A549 (cell line): ENCODE measurements around the gene TEX36. TPM values are rescaled to one million over a fixed set of nuclear protein-coding genes. Genes with fewer than 3 reads are reported as not detected.
A peak's percentile ranks its signal among the peaks of the same experiment; 100 is the strongest.

ENCODE experiments used
- ATAC-seq, 2 experiments: fragments of 200-7000 bp in 1 of 2; fragments of >200 bp in 1 of 2; cut with Nextera tagmentation in 1 of 2; cut with Tn5 transposase in 1 of 2; 3 replicates each; pipeline versions ENCODE4 v1.8.0 to v1.9.1; 2018 to 2020; ENCODE audit warnings: mild to moderate bottlenecking in 1 of 2, moderate library complexity in 1 of 2
- CTCF ChIA-PET: fragments of 300-600 bp; sonication (Branson Sonifier 250); formaldehyde crosslinking; extraction: SDS; loops from one replicate; lab custom pipeline; 2021; ENCODE audit warnings: antibody characterized with exemption, inconsistent platforms; lab: Yijun Ruan, JAX
- POLR2A ChIA-PET: fragments of 350-600 bp; formaldehyde crosslinking; extraction: SDS; loops from one replicate; lab custom pipeline; 2021; ENCODE audit warnings: antibody characterized with exemption, inconsistent platforms; lab: Yijun Ruan, JAX
- DNase-seq, 2 experiments: peaks; one replicate each; pipeline versions ENCODE4 v3.0.0 to v3.0.0-alpha.2; 2011 to 2016; ENCODE audit warnings: low read depth in 1 of 2, low spot score in 1 of 2
- FAIRE-seq: peaks from 2 replicates; lab custom pipeline; 2011; peaks lifted over from hg19 to GRCh38; lab: Jason Lieb, UNC
- H3K27ac ChIP-seq, 2 experiments: fragments of >200 bp; sonication (Bioruptor Twin); formaldehyde crosslinking; 3 replicates each; pipeline ENCODE4 v1.5.1; 2016 to 2017
- H3K4me1 ChIP-seq: fragments of >200 bp; sonication (Bioruptor Twin); formaldehyde crosslinking; 3 replicates; pipeline ENCODE4 v1.6.1; 2016
- H3K4me2 ChIP-seq: fragments of >200 bp; sonication (Bioruptor Twin); formaldehyde crosslinking; 3 replicates; pipeline ENCODE4 v1.6.1; 2016
- H3K4me3 ChIP-seq: fragments of >200 bp; sonication (Bioruptor Twin); formaldehyde crosslinking; 3 replicates; pipeline ENCODE4 v1.5.1; 2016
- H3K9me3 ChIP-seq: fragments of >200 bp; sonication (Bioruptor Twin); formaldehyde crosslinking; 3 replicates; pipeline ENCODE4 v1.6.1; 2016
- ATOH8 ChIP-seq: fragments of 250-450 bp; sonication (Bioruptor Pico); IDR thresholded peaks from 2 replicates; pipeline ENCODE4 v1.5.0; 2020; ENCODE audit warnings: low read depth, mild to moderate bottlenecking, moderate library complexity
- CBX8 ChIP-seq: fragments of 200-600 bp; sonication (generic); IDR thresholded peaks from 2 replicates; pipeline ENCODE4 v1.6.1; 2016
- CHD4 ChIP-seq: fragments of 200-600 bp; sonication (generic); IDR thresholded peaks from 2 replicates; pipeline ENCODE4 v1.6.1; 2016; ENCODE audit warnings: antibody characterized with exemption, mild to moderate bottlenecking, borderline replicate concordance
- E2F6 ChIP-seq: IDR thresholded peaks from 2 replicates; pipeline ENCODE4 v1.6.1; 2012; ENCODE audit warnings: low read depth, borderline replicate concordance
- EHF ChIP-seq: fragments of 250-450 bp; sonication (Bioruptor Pico); IDR thresholded peaks from 2 replicates; pipeline ENCODE4 v1.5.0; 2020; ENCODE audit warnings: mild to moderate bottlenecking
- EHMT2 ChIP-seq: fragments of 200-600 bp; sonication (generic); IDR thresholded peaks from 2 replicates; pipeline ENCODE4 v1.6.1; 2016; ENCODE audit warnings: antibody characterized with exemption, low read depth, mild to moderate bottlenecking, moderate library complexity
- EP300 ChIP-seq, 2 experiments: fragments of >200 bp; sonication (Bioruptor Twin); formaldehyde crosslinking; IDR thresholded peaks; 2 replicates in 1 of 2; 3 replicates in 1 of 2; pipeline ENCODE4 v1.6.1; 2016 to 2017
- FOSB ChIP-seq: fragments of 250-450 bp; sonication (Bioruptor Pico); IDR thresholded peaks from 2 replicates; pipeline ENCODE4 v1.5.0; 2020; ENCODE audit warnings: mild to moderate bottlenecking, moderate library complexity
- FOSL2 ChIP-seq, 2 experiments: fragments of 450-650 bp in 1 of 2; fragments of >200 bp in 1 of 2; sonication (Bioruptor Twin) in 1 of 2; formaldehyde crosslinking; IDR thresholded peaks; 2 replicates each; pipeline versions ENCODE4 v1.5.0 to v1.6.1; 2016 to 2020; ENCODE audit warnings: mild to moderate bottlenecking in 1 of 2, moderate library complexity in 1 of 2
- HEYL ChIP-seq: fragments of 250-450 bp; sonication (Bioruptor Pico); IDR thresholded peaks from 2 replicates; pipeline ENCODE4 v1.8.0; 2021; ENCODE audit warnings: mild to moderate bottlenecking, moderate library complexity
- HOXA7 ChIP-seq: fragments of 250-450 bp; sonication (Bioruptor Pico); IDR thresholded peaks from 2 replicates; pipeline ENCODE4 v1.5.0; 2020; ENCODE audit warnings: mild to moderate bottlenecking, moderate library complexity
- HOXB13 ChIP-seq: fragments of 250-450 bp; sonication (Bioruptor Pico); IDR thresholded peaks from 2 replicates; pipeline ENCODE4 v1.5.0; 2020; ENCODE audit warnings: low read depth, mild to moderate bottlenecking, moderate library complexity
- KDM1A ChIP-seq: fragments of 200-600 bp; sonication (generic); IDR thresholded peaks from 2 replicates; pipeline ENCODE4 v1.6.1; 2016; ENCODE audit warnings: low read depth, mild to moderate bottlenecking
- MAZ ChIP-seq: fragments of 150-350 bp; IDR thresholded peaks from 2 replicates; pipeline ENCODE4 v1.6.1; 2014; ENCODE audit warnings: antibody characterized with exemption, low read depth, low read length, borderline replicate concordance
- NPAS2 ChIP-seq: fragments of 250-450 bp; sonication (Bioruptor Pico); IDR thresholded peaks from 2 replicates; pipeline ENCODE4 v1.8.0; 2022; ENCODE audit warnings: mild to moderate bottlenecking, moderate library complexity, borderline replicate concordance
- PHF8 ChIP-seq: fragments of 200-600 bp; sonication (generic); IDR thresholded peaks from 2 replicates; pipeline ENCODE4 v1.6.1; 2016; ENCODE audit warnings: low read depth, mild to moderate bottlenecking, antibody characterized with exemption, moderate library complexity, borderline replicate concordance
- POLR2A ChIP-seq: IDR thresholded peaks from 2 replicates; pipeline ENCODE4 v1.6.1; 2012; ENCODE audit warnings: mild to moderate bottlenecking, low read length
- SMC3 ChIP-seq: fragments of >200 bp; sonication (Bioruptor Twin); formaldehyde crosslinking; IDR thresholded peaks from 3 replicates; pipeline ENCODE4 v1.6.1; 2018; ENCODE audit warnings: inconsistent platforms
- SREBF2 ChIP-seq: fragments of 450-650 bp; IDR thresholded peaks from 2 replicates; pipeline ENCODE4 v1.6.1; 2014; ENCODE audit warnings: mild to moderate bottlenecking, moderate library complexity
- ZC3H11A ChIP-seq: fragments of 450-650 bp; IDR thresholded peaks from 2 replicates; pipeline ENCODE4 v1.6.1; 2014; ENCODE audit warnings: antibody characterized with exemption, mild to moderate bottlenecking
- ZFP36 ChIP-seq: fragments of 450-650 bp; IDR thresholded peaks from 2 replicates; pipeline ENCODE4 v1.6.1; 2014; ENCODE audit warnings: borderline replicate concordance; ENCODE audit not compliant: partially characterized antibody
- ZSCAN20 ChIP-seq: fragments of 250-450 bp; sonication (Bioruptor Pico); IDR thresholded peaks from 2 replicates; pipeline ENCODE4 v1.8.0; 2022; ENCODE audit warnings: mild to moderate bottlenecking, moderate library complexity
- WGBS: methylation state at CpG from one replicate; pipeline ENCODE4 v1.1.6; 2017; ENCODE audit errors: missing lambda C conversion rate; 5-methylcytosine and 5-hydroxymethylcytosine counted together
- polyA plus RNA-seq, 4 experiments: library from polyadenylated mRNA; depleted of rRNA in 3 of 4; stranded (reverse); fragments of >200 nt; fragmentation: RNase III in 1 of 4; extraction: RNeasy Plus Mini Kit Qiagen cat#74134 plus additional on column Dnase treatment in 1 of 4; gene quantifications; 2 replicates in 3 of 4; 3 replicates in 1 of 4; pipeline ENCODE4 v1.2.3, GENCODE V29; 2011 to 2017
- TF ChIP-seq, protein P1 (sequence below): fragments of 450-650 bp; IDR thresholded peaks from 2 replicates; pipeline ENCODE4 v1.6.1; 2014; ENCODE audit warnings: antibody characterized with exemption
- TF ChIP-seq, protein P2 (sequence below): fragments of >200 bp; sonication (Bioruptor Twin); formaldehyde crosslinking; IDR thresholded peaks from 2 replicates; pipeline ENCODE4 v1.6.1; 2016
- TF ChIP-seq, protein P3 (sequence below): fragments of >200 bp; sonication (Bioruptor Twin); formaldehyde crosslinking; IDR thresholded peaks from 3 replicates; pipeline ENCODE4 v1.6.1; 2016
- TF ChIP-seq, protein P4 (sequence below): fragments of >200 bp; sonication (Bioruptor Twin); formaldehyde crosslinking; IDR thresholded peaks from 3 replicates; pipeline ENCODE4 v1.5.1; 2016
- TF ChIP-seq, protein P5 (sequence below): IDR thresholded peaks from 2 replicates; pipeline ENCODE4 v1.6.1; 2012

TEX36 gene
- polyA plus RNA-seq, 2 of the 4 experiments (the other 2 are of a cell fraction): not detected

DNA sequence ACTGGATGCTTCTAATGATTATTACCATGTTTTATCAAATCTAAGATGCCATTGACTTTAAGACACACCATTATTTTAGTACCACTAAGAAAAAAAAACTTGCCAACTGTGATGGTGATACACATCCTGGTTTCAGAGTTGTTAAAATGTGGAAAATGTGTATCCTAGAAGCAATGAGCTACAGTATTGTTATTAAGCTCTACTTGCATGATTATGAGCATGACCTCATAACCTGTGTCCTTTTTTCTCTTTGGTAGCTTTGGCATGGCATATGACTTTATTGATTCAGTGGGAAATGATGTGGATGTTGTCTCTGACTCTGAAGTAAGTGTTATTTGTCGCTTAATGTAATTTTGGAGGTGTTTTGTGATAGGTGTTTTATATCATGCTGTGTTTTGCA lies 39.8 kb upstream of the TEX36 start:
- no peak for FAIRE-seq
- POLR2A ChIA-PET: no interaction called here

DNA sequence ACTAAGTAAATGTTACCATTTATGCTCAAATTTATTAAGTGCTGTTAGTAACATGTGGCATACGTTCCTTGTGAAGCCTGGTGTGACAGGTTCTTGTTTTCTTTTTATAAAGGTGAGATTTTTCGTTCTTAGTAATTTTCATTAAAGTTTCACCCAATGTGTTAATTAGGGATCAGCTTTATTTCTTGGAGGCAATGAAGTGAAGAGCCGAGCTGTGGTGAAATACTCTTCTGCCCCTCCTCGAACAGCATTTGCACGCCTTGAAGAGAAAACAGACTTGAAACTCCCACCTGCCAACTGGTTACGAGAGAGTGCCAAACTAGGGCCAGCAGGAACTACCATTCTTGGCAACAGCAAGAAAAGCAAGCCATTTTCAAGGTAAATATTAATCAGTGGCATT lies 38.1 kb upstream of the TEX36 start:
- no peak for ATAC-seq
- TF ChIP-seq ZFP36 (no peak), HOXA7 (no peak), FOSL2 (IDR thresholded peaks at IDR 0.05) (no peak), FOSL2 (CRISPR knock-in tag; IDR thresholded peaks at IDR 0.05) (no peak), ZC3H11A (no peak), CBX8 (no peak), EP300 (IDR thresholded peaks at IDR 0.05) (no peak), ZSCAN20 (CRISPR knock-in tag) (no peak), PHF8 (no peak), NPAS2 (no peak), SREBF2 (no peak), MAZ (no peak), CHD4 (no peak)
- TF ChIP-seq, protein P1, sequence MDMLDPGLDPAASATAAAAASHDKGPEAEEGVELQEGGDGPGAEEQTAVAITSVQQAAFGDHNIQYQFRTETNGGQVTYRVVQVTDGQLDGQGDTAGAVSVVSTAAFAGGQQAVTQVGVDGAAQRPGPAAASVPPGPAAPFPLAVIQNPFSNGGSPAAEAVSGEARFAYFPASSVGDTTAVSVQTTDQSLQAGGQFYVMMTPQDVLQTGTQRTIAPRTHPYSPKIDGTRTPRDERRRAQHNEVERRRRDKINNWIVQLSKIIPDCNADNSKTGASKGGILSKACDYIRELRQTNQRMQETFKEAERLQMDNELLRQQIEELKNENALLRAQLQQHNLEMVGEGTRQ: no peak
- TF ChIP-seq, protein P2, sequence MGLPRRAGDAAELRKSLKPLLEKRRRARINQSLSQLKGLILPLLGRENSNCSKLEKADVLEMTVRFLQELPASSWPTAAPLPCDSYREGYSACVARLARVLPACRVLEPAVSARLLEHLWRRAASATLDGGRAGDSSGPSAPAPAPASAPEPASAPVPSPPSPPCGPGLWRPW: no peak
- TF ChIP-seq, protein P3, sequence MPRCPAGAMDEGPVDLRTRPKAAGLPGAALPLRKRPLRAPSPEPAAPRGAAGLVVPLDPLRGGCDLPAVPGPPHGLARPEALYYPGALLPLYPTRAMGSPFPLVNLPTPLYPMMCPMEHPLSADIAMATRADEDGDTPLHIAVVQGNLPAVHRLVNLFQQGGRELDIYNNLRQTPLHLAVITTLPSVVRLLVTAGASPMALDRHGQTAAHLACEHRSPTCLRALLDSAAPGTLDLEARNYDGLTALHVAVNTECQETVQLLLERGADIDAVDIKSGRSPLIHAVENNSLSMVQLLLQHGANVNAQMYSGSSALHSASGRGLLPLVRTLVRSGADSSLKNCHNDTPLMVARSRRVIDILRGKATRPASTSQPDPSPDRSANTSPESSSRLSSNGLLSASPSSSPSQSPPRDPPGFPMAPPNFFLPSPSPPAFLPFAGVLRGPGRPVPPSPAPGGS: no peak
- POLR2A ChIA-PET: no interaction called here
- DNase-seq: no peak
- FAIRE-seq: no peak
- 89% methylated on average over 6 of the region's 6 CpGs for WGBS
- peak overlapping the region; percentile 84; the same call in 2 of the 3 replicates for H3K4me3 ChIP-seq
- peak overlapping the region; percentile 88 for H3K4me2 ChIP-seq
- CTCF ChIA-PET: interaction anchor here (0.6 kb wide), 1 partner anchor 950 kb away, joined by 3 read pairs; the partner anchor contains the start of gene C10orf90
- peaks cover 10% of the 10 kb centered on the region for H3K9me3 ChIP-seq
- H3K27ac ChIP-seq: no peak overlapping the region
- H3K4me1 ChIP-seq: peaks cover 11% of the 10 kb centered on the region; the same call in 2 of the 3 replicates

More for the DNA sequence above, 39.8 kb upstream of the TEX36 start:
- Histone ChIP-seq H3K4me3 (no peak overlapping the region), H3K4me1 (peaks cover 11% of the 10 kb centered on the region; the same call in 2 of the 3 replicates), H3K9me3 (peaks cover 5% of the 10 kb centered on the region), H3K4me2 (no peak overlapping the region), H3K27ac (no peak overlapping the region)
- WGBS: 95% methylated on average over 1 of the region's 1 CpG
- no peak for DNase-seq
- ATAC-seq: no peak
- CTCF ChIA-PET: no interaction called here
- TF ChIP-seq SMC3: no peak

- Histone ChIP-seq H3K9me3 (peaks cover 10% of the 10 kb centered on the region), H3K27ac (peak overlapping the region; percentile 88 to 95), H3K4me3 (peak overlapping the region; percentile 84), H3K4me2 (peak overlapping the region; percentile 88), H3K4me1 (peaks cover 11% of the 10 kb centered on the region; the same call in 2 of the 3 replicates)
- DNase-seq: no peak
- POLR2A ChIA-PET: interaction anchor here (1.0 to 1.3 kb wide), 8 partner anchors 10 to 919 kb away, joined by 3 to 20 read pairs (median 6); partner anchors contain the start of genes ABRAXAS2, BCCIP and UROS
- 3% methylated on average over 15 of the region's 15 CpGs for whole genome bisulfite sequencing
- CTCF ChIA-PET: no interaction called here
- no peak for FAIRE-seq
- no peak for ATAC-seq
- TF ChIP-seq, protein P4, sequence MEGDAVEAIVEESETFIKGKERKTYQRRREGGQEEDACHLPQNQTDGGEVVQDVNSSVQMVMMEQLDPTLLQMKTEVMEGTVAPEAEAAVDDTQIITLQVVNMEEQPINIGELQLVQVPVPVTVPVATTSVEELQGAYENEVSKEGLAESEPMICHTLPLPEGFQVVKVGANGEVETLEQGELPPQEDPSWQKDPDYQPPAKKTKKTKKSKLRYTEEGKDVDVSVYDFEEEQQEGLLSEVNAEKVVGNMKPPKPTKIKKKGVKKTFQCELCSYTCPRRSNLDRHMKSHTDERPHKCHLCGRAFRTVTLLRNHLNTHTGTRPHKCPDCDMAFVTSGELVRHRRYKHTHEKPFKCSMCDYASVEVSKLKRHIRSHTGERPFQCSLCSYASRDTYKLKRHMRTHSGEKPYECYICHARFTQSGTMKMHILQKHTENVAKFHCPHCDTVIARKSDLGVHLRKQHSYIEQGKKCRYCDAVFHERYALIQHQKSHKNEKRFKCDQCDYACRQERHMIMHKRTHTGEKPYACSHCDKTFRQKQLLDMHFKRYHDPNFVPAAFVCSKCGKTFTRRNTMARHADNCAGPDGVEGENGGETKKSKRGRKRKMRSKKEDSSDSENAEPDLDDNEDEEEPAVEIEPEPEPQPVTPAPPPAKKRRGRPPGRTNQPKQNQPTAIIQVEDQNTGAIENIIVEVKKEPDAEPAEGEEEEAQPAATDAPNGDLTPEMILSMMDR: no peak
- TF ChIP-seq FOSB (CRISPR knock-in tag) (no peak), HEYL (CRISPR knock-in tag) (no peak), HOXB13 (CRISPR knock-in tag) (no peak), SREBF2 (no peak), EP300 (IDR thresholded peaks at IDR 0.05) (no peak), CBX8 (no peak), EHMT2 (no peak), FOSL2 (IDR thresholded peaks at IDR 0.05) (no peak), FOSL2 (CRISPR knock-in tag; IDR thresholded peaks at IDR 0.05) (no peak), ATOH8 (CRISPR knock-in tag) (no peak), KDM1A (no peak), E2F6 (no peak), POLR2A (no peak), ZC3H11A (no peak), HOXA7 (no peak), EHF (CRISPR knock-in tag) (no peak)
- TF ChIP-seq, protein P1: no peak
- TF ChIP-seq, protein P5, sequence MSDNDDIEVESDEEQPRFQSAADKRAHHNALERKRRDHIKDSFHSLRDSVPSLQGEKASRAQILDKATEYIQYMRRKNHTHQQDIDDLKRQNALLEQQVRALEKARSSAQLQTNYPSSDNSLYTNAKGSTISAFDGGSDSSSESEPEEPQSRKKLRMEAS: no peak
Observed at GRCh38 chr10:125720002-125720382, 37.0 kb upstream of the TEX36 start.
